Caco-2 (cell line): Measurements from ENCODE around the gene MAMDC4. TPM values are rescaled to one million over a fixed set of nuclear protein-coding genes. Genes with fewer than 3 reads are reported as not detected.

Experiments used
- BruUV-seq: library from RNA; stranded (reverse); fragments of 400-500 nt; replicated peaks from 2 replicates; lab custom pipeline; 2021; lab: Mats Ljungman, UMichigan
- CTCF ChIA-PET: fragments of 300-600 bp; sonication (Branson Sonifier 250); formaldehyde crosslinking; loops from one replicate; lab custom pipeline; 2022; ENCODE audit warnings: antibody characterized with exemption; lab: Charles Lee
- POLR2A ChIA-PET: fragments of 300-600 bp; sonication (Branson Sonifier 250); formaldehyde crosslinking; loops from one replicate; lab custom pipeline; 2022; ENCODE audit warnings: antibody characterized with exemption; lab: Charles Lee
- DNase-seq, 2 experiments: peaks; one replicate each; pipeline versions ENCODE4 v3.0.0 to v3.0.0-alpha.2; 2020 to 2022
- H3K27me3 ChIP-seq: replicated peaks from 2 replicates; pipeline ENCODE4 v1.6.0; 2011; ENCODE audit warnings: low read length; ENCODE audit not compliant: control insufficient read depth, insufficient read depth
- H3K36me3 ChIP-seq: 2 replicates; pipeline ENCODE4 v1.5.1; 2011; ENCODE audit warnings: low read length; ENCODE audit not compliant: control insufficient read depth, insufficient read depth
- H3K4me1 ChIP-seq: fragments of 250-450 bp; sonication (Bioruptor Pico); 2 replicates; pipeline ENCODE4 v1.5.1; 2020; ENCODE audit warnings: mild to moderate bottlenecking
- H3K4me3 ChIP-seq: 2 replicates; pipeline ENCODE4 v1.5.1; 2011; ENCODE audit warnings: low read depth, mild to moderate bottlenecking, control low read depth, low read length
- H3K9me3 ChIP-seq: fragments of 250-450 bp; sonication (Bioruptor Pico); 2 replicates; pipeline ENCODE4 v1.5.1; 2020; ENCODE audit warnings: mild to moderate bottlenecking, moderate library complexity
- H3K27ac Mint-ChIP-seq: one replicate; pipeline ENCODE4 v1.8.0; 2022; ENCODE audit warnings: mixed read lengths; ENCODE audit not compliant: unreplicated experiment
- H3K27me3 Mint-ChIP-seq: one replicate; pipeline ENCODE4 v1.8.0; 2022; ENCODE audit warnings: mixed read lengths; ENCODE audit not compliant: insufficient read depth, unreplicated experiment
- H3K36me3 Mint-ChIP-seq: one replicate; pipeline ENCODE4 v1.8.0; 2022; ENCODE audit warnings: mild to moderate bottlenecking, mixed read lengths; ENCODE audit not compliant: insufficient read depth, unreplicated experiment
- H3K4me1 Mint-ChIP-seq: one replicate; pipeline ENCODE4 v1.8.0; 2022; ENCODE audit warnings: low read depth, mixed read lengths; ENCODE audit not compliant: unreplicated experiment
- H3K4me3 Mint-ChIP-seq: one replicate; pipeline ENCODE4 v1.8.0; 2022; ENCODE audit warnings: mild to moderate bottlenecking, moderate library complexity, mixed read lengths; ENCODE audit not compliant: unreplicated experiment
- H3K9me3 Mint-ChIP-seq: one replicate; pipeline ENCODE4 v1.8.0; 2022; ENCODE audit warnings: mixed read lengths; ENCODE audit not compliant: unreplicated experiment
- CTCF ChIP-seq, 2 experiments: fragments of 200-600 bp in 1 of 2; IDR thresholded peaks; 1 replicate in 1 of 2; 2 replicates in 1 of 2; pipeline versions ENCODE4 v1.5.1 to v1.8.0; 2011 to 2022; ENCODE audit warnings: antibody characterized with exemption in 1 of 2, control low read depth in 1 of 2, inconsistent platforms in 1 of 2, low read depth in 1 of 2, low read length in 1 of 2, mild to moderate bottlenecking in 1 of 2, moderate library complexity in 1 of 2; ENCODE audit not compliant: insufficient read depth in 1 of 2, severe bottlenecking in 1 of 2, unreplicated experiment in 1 of 2
- intact Hi-C: fragments of 100-400 bp; cut with micrococcal nuclease; formaldehyde crosslinking; loops from one replicate; pipeline ENCODE4 v1.10.0; 2022; ENCODE audit not compliant: unreplicated experiment
- total RNA-seq: library from RNA; stranded (reverse); gene quantifications from 2 replicates; pipeline ENCODE4 v1.2.3, GENCODE V29; 2022

MAMDC4 gene
- total RNA-seq, 1 experiment from 2014 or later, result 8.8 TPM

DNA sequence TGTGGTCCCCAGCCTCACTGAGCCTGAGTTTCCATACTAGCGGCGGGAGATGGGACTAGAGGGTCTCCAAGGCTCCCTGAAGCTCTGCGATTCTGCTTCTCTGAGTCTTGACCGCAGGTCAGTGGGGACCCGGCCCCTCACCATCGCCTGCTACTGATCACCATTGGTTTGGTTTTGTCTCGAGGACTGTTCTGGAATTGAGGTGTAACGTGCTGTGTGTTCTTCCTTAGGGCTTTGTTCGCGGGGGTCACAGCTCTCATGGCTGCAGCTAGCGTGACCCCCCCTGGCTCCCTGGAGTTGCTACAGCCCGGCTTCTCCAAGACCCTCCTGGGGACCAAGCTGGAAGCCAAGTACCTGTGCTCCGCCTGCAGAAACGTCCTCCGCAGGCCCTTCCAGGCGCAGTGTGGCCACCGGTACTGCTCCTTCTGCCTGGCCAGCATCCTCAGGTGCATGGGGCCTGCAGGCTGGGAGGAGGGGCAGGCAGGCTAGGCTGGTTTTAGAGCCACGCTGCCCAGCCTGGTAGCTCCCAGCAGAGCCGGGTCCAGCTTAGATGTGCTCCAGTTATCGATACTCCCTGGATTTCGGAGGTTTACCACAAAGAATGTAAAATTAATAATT, 46.4 kb downstream of the MAMDC4 start:
- intact Hi-C loops, result no loop called here
- no peaks in the 10 kb centered on the region for H3K27me3 ChIP-seq
- no peaks in the 10 kb centered on the region for H3K9me3 ChIP-seq
- ChIA-PET POLR2A (no interaction called here), CTCF (no interaction called here)
- TF ChIP-seq CTCF (IDR thresholded peaks at IDR 0.05; ENCODE audit: insufficient read depth in 1 of 2, low read depth in 1 of 2, low read length in 1 of 2, severe bottlenecking in 1 of 2, unreplicated experiment in 1 of 2), result no peak
- BruUV-seq, result no TSS peak
- no peaks in the 10 kb centered on the region; the same call in 1 of the 2 replicates for H3K36me3 ChIP-seq
- H3K4me3 ChIP-seq, result no peak overlapping the region
- Mint-ChIP-seq H3K27me3 (no peaks in the 10 kb centered on the region), H3K4me3 (no peak overlapping the region), H3K9me3 (no peaks in the 10 kb centered on the region), H3K36me3 (peaks cover 62% of the 10 kb centered on the region), H3K4me1 (peaks cover 18% of the 10 kb centered on the region), H3K27ac (no peak overlapping the region)
- no peak for DNase-seq
- H3K4me1 ChIP-seq, result peaks cover 19% of the 10 kb centered on the region

- no peak for TF ChIP-seq CTCF (IDR thresholded peaks at IDR 0.05; ENCODE audit: insufficient read depth in 1 of 2, low read depth in 1 of 2, low read length in 1 of 2, severe bottlenecking in 1 of 2, unreplicated experiment in 1 of 2)
- H3K9me3 ChIP-seq, result no peaks in the 10 kb centered on the region
- no peak overlapping the region for H3K4me3 ChIP-seq
- Mint-ChIP-seq H3K36me3 (peaks cover 61% of the 10 kb centered on the region), H3K4me3 (no peak overlapping the region), H3K9me3 (no peaks in the 10 kb centered on the region), H3K27me3 (no peaks in the 10 kb centered on the region), H3K27ac (no peak overlapping the region), H3K4me1 (peaks cover 18% of the 10 kb centered on the region)
- no peaks in the 10 kb centered on the region for H3K27me3 ChIP-seq
- POLR2A ChIA-PET, result no interaction called here
- no peaks in the 10 kb centered on the region; the same call in 1 of the 2 replicates for H3K36me3 ChIP-seq
- DNase-seq, result no peak
- no TSS peak for BruUV-seq
- intact Hi-C loops, result no loop called here
- H3K4me1 ChIP-seq, result peaks cover 19% of the 10 kb centered on the region
- CTCF ChIA-PET, result no interaction called here
Measured at GRCh38 chr9:136899196-136899595, 47.0 kb downstream of the MAMDC4 start.

DNA sequence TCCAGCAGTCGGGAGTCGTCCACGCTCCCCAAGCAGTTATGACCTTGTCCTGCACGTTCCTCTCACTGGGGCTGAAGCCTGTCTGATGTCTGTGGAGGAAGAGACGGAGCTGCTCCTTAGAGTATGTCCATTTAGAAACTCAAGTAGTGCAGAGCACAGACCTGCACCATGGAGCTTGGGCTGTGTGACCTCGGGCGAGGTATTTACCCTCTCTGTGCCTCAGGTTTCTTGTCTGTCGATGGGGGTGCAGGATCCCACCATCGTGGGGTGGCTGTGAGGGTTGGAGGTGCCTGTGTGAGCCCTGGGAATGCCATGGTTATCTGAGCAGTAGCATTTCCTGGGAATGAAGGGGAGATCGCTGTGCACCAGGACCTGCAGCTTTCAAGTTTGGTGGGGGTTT, 48.4 kb downstream of the MAMDC4 start:
- Histone ChIP-seq H3K36me3 (no peaks in the 10 kb centered on the region), H3K4me3 (no peak overlapping the region), H3K9me3 (no peaks in the 10 kb centered on the region), H3K4me1 (peaks cover 19% of the 10 kb centered on the region), H3K27me3 (no peaks in the 10 kb centered on the region)
- no peak for TF ChIP-seq CTCF (IDR thresholded peaks at IDR 0.05; ENCODE audit: insufficient read depth in 1 of 2, low read depth in 1 of 2, low read length in 1 of 2, severe bottlenecking in 1 of 2, unreplicated experiment in 1 of 2)
- CTCF ChIA-PET, result no interaction called here
- no peak overlapping the region for H3K4me3 Mint-ChIP-seq
- no TSS peak for BruUV-seq
- H3K27ac Mint-ChIP-seq, result no peak overlapping the region
- DNase-seq, result no peak
- no peaks in the 10 kb centered on the region for H3K9me3 Mint-ChIP-seq
- POLR2A ChIA-PET, result interaction anchor here (0.5 kb wide), 1 partner anchor 186 kb away, joined by 3 read pairs; the partner anchor contains the start of gene MAN1B1
- peaks cover 59% of the 10 kb centered on the region for H3K36me3 Mint-ChIP-seq
- no peaks in the 10 kb centered on the region for H3K27me3 Mint-ChIP-seq
- peaks cover 18% of the 10 kb centered on the region for H3K4me1 Mint-ChIP-seq
- intact Hi-C loops, result no loop called here
